Measurements from ENCODE around the gene LYZ.

Gene LYZ

DNA sequence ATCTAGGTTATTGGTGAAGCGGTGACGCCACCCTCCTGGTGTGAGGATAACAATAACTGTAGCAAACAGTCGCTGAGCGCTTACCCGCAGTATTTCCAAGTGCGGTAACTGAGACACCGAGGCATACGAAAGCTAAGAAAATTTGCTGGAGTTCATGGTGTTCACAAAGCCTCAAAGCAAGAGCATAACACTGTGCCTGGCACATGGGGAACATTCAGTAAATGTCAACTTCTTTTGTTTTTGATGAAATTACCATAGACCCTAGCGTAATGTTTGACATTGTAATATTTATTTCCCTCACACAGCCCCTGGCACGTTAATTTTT, 12.1 kb downstream of the LYZ start:
- no peak overlapping the region for H2AFZ ChIP-seq (ENCODE audit: low read length)
- H3K4me1 ChIP-seq (ENCODE audit: insufficient read depth, low read length, severe bottlenecking), result peaks cover 32% of the 10 kb centered on the region
- H3K4me2 ChIP-seq (ENCODE audit: low read length), result peak overlapping the region; percentile 77
- no peaks in the 10 kb centered on the region for H3K9me3 ChIP-seq (ENCODE audit: low read length)
- no peaks in the 10 kb centered on the region for H3K27me3 ChIP-seq (ENCODE audit: insufficient read depth, low read length)
- peak overlapping the region; percentile 90 for H3K9ac ChIP-seq (ENCODE audit: low read length)
- H3K9me2 ChIP-seq (ENCODE audit: low read depth, low read length), result no peaks in the 10 kb centered on the region
- TF ChIP-seq EZH2 (IDR thresholded peaks at IDR 0.05; ENCODE audit: borderline replicate concordance, low read length) (no peak), CTCF (IDR thresholded peaks at IDR 0.05; ENCODE audit: low read length) (no peak)
- peak overlapping the region; percentile 73 for H3K4me3 ChIP-seq (ENCODE audit: low read depth, low read length, poor library complexity, severe bottlenecking)
- H3K36me3 ChIP-seq (ENCODE audit: insufficient read depth, low read length), result peaks cover 33% of the 10 kb centered on the region
- no peaks in the 10 kb centered on the region for H3F3A ChIP-seq (ENCODE audit: insufficient read depth, low read length)
- H3K27ac ChIP-seq (ENCODE audit: low read depth, low read length, poor library complexity, severe bottlenecking), result peak overlapping the region; percentile 87
- H3K79me2 ChIP-seq (ENCODE audit: insufficient read depth, low read length), result peaks cover 35% of the 10 kb centered on the region
- H4K20me1 ChIP-seq (ENCODE audit: insufficient read depth, low read length), result no peaks in the 10 kb centered on the region

GRCh38 chr12:69366796-69367195, 18.6 kb downstream of the LYZ start:
- no peaks in the 10 kb centered on the region for H3K27me3 ChIP-seq (ENCODE audit: insufficient read depth, low read length)
- H3K4me3 ChIP-seq (ENCODE audit: low read depth, low read length, poor library complexity, severe bottlenecking), result no peak overlapping the region
- H2AFZ ChIP-seq (ENCODE audit: low read length), result no peak overlapping the region
- H3K27ac ChIP-seq (ENCODE audit: low read depth, low read length, poor library complexity, severe bottlenecking), result no peak overlapping the region
- peaks cover under 1% of the 10 kb centered on the region for H3K4me1 ChIP-seq (ENCODE audit: insufficient read depth, low read length, severe bottlenecking)
- H3K9me3 ChIP-seq (ENCODE audit: low read length), result peaks cover 3% of the 10 kb centered on the region; the same call in 1 of the 2 replicates
- no peaks in the 10 kb centered on the region for H4K20me1 ChIP-seq (ENCODE audit: insufficient read depth, low read length)
- H3F3A ChIP-seq (ENCODE audit: insufficient read depth, low read length), result no peaks in the 10 kb centered on the region
- H3K36me3 ChIP-seq (ENCODE audit: insufficient read depth, low read length), result peaks cover 88% of the 10 kb centered on the region
- no peak overlapping the region for H3K4me2 ChIP-seq (ENCODE audit: low read length)
- H3K79me2 ChIP-seq (ENCODE audit: insufficient read depth, low read length), result peaks cover 26% of the 10 kb centered on the region
- TF ChIP-seq CTCF (IDR thresholded peaks at IDR 0.05; ENCODE audit: low read length) (no peak), EZH2 (IDR thresholded peaks at IDR 0.05; ENCODE audit: borderline replicate concordance, low read length) (no peak)
- no peaks in the 10 kb centered on the region for H3K9me2 ChIP-seq (ENCODE audit: low read depth, low read length)
- H3K9ac ChIP-seq (ENCODE audit: low read length), result no peak overlapping the region

DNA sequence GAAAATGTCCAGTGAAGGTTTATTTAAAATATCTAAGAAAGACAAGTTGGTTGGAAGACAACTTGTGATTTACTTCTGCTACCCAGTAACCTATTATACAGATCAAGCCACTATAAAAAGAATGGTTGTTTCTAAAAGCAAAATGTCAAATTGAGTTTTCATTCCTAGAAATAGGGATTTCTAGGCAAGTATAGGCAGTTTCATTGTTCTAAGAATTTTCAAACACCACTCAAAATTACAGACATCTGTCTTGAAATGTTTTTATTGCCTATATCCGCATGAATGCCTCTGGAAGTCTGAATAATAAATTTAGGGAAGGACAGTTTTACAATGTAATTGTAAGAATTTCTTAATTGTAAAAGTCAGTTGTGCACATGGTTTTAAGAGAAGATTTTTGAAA, 20.0 kb downstream of the LYZ start:
- no peaks in the 10 kb centered on the region for H3K9me2 ChIP-seq (ENCODE audit: low read depth, low read length)
- H3K9me3 ChIP-seq (ENCODE audit: low read length), result peaks cover 3% of the 10 kb centered on the region; the same call in 1 of the 2 replicates
- no peaks in the 10 kb centered on the region for H4K20me1 ChIP-seq (ENCODE audit: insufficient read depth, low read length)
- H2AFZ ChIP-seq (ENCODE audit: low read length), result no peak overlapping the region
- no peaks in the 10 kb centered on the region for H3F3A ChIP-seq (ENCODE audit: insufficient read depth, low read length)
- H3K36me3 ChIP-seq (ENCODE audit: insufficient read depth, low read length), result peaks cover 92% of the 10 kb centered on the region
- H3K4me2 ChIP-seq (ENCODE audit: low read length), result no peak overlapping the region
- TF ChIP-seq EZH2 (IDR thresholded peaks at IDR 0.05; ENCODE audit: borderline replicate concordance, low read length) (no peak), CTCF (IDR thresholded peaks at IDR 0.05; ENCODE audit: low read length) (no peak)
- peaks cover 17% of the 10 kb centered on the region for H3K79me2 ChIP-seq (ENCODE audit: insufficient read depth, low read length)
- H3K4me3 ChIP-seq (ENCODE audit: low read depth, low read length, poor library complexity, severe bottlenecking), result no peak overlapping the region
- no peaks in the 10 kb centered on the region for H3K4me1 ChIP-seq (ENCODE audit: insufficient read depth, low read length, severe bottlenecking)
- no peak overlapping the region for H3K27ac ChIP-seq (ENCODE audit: low read depth, low read length, poor library complexity, severe bottlenecking)
- H3K9ac ChIP-seq (ENCODE audit: low read length), result no peak overlapping the region
- no peaks in the 10 kb centered on the region for H3K27me3 ChIP-seq (ENCODE audit: insufficient read depth, low read length)
